DOHH2 (cell line): Measurements from ENCODE around the gene RAE1.

Source experiments
- H3F3A ChIP-seq: fragments of 200-600 bp; sonication (generic), shearing (Covaris generic); 2 replicates; pipeline ENCODE4 v1.6.0; 2016; ENCODE audit warnings: antibody characterized with exemption, mild to moderate bottlenecking; ENCODE audit not compliant: control insufficient read depth, insufficient read depth
- H3K27ac ChIP-seq: fragments of 200-600 bp; sonication (generic); 2 replicates; pipeline ENCODE4 v1.5.1; 2014; ENCODE audit warnings: low read depth, mild to moderate bottlenecking, low read length, moderate library complexity
- H3K27me3 ChIP-seq: fragments of 200-600 bp; sonication (generic); 2 replicates; pipeline ENCODE4 v1.6.1; 2014; ENCODE audit warnings: mild to moderate bottlenecking, low read length, mixed read lengths; ENCODE audit not compliant: control insufficient read depth
- H3K36me3 ChIP-seq: fragments of 200-600 bp; sonication (generic); 2 replicates; pipeline ENCODE4 v1.6.1; 2014; ENCODE audit warnings: mild to moderate bottlenecking, low read length, moderate library complexity, mixed read lengths; ENCODE audit not compliant: control insufficient read depth
- H3K4me1 ChIP-seq: fragments of 200-600 bp; sonication (generic); 2 replicates; pipeline ENCODE4 v1.6.1; 2014; ENCODE audit warnings: mild to moderate bottlenecking, low read length, mixed read lengths; ENCODE audit not compliant: control insufficient read depth
- H3K4me2 ChIP-seq: fragments of 200-600 bp; sonication (generic); 2 replicates; pipeline ENCODE4 v1.6.0; 2014; ENCODE audit warnings: mild to moderate bottlenecking, low read length, moderate library complexity
- H3K4me3 ChIP-seq: fragments of 200-600 bp; sonication (generic); 2 replicates; pipeline ENCODE4 v1.5.1; 2014; ENCODE audit warnings: mild to moderate bottlenecking, low read length, mixed read lengths
- H3K79me2 ChIP-seq: fragments of 200-600 bp; sonication (generic); 2 replicates; pipeline ENCODE4 v1.6.1; 2014; ENCODE audit warnings: mild to moderate bottlenecking, low read length, mixed read lengths; ENCODE audit not compliant: control insufficient read depth
- H3K9me2 ChIP-seq: fragments of 200-600 bp; sonication (generic); replicated peaks from 2 replicates; pipeline ENCODE4 v1.6.1; 2014; ENCODE audit warnings: mild to moderate bottlenecking, low read length, mixed read lengths; ENCODE audit not compliant: control insufficient read depth
- H3K9me3 ChIP-seq: fragments of 200-600 bp; sonication (generic); 2 replicates; pipeline ENCODE4 v1.6.1; 2014; ENCODE audit warnings: antibody characterized with exemption, low read length, mixed read lengths; ENCODE audit not compliant: control insufficient read depth, insufficient read depth
- H4K20me1 ChIP-seq: fragments of 200-600 bp; sonication (generic); 2 replicates; pipeline ENCODE4 v1.6.0; 2014; ENCODE audit warnings: low read depth, mild to moderate bottlenecking, antibody characterized with exemption, low read length, moderate library complexity; ENCODE audit not compliant: control insufficient read depth, insufficient read depth
- CTCF ChIP-seq: fragments of 200-600 bp; sonication (generic); IDR thresholded peaks from one replicate; pipeline ENCODE4 v1.5.1; 2014; ENCODE audit warnings: antibody characterized with exemption, mild to moderate bottlenecking, low read depth, low read length; ENCODE audit not compliant: poor library complexity, severe bottlenecking
- EZH2phosphoT487 ChIP-seq: fragments of 200-600 bp; sonication (generic); IDR thresholded peaks from 2 replicates; pipeline ENCODE4 v1.6.1; 2017; ENCODE audit warnings: borderline replicate concordance, mild to moderate bottlenecking, antibody characterized with exemption, low read length, moderate library complexity, mixed read lengths

Gene RAE1

GRCh38 chr20:57375652-57376230, 24.7 kb downstream of the RAE1 start:
- no peak overlapping the region for H3K27ac ChIP-seq
- no peaks in the 10 kb centered on the region for H3K4me1 ChIP-seq
- peaks cover 89% of the 10 kb centered on the region for H3K36me3 ChIP-seq
- no peak for TF ChIP-seq CTCF
- no peak for TF ChIP-seq EZH2phosphoT487
- no peak overlapping the region for H3K4me2 ChIP-seq
- H3K9me2 ChIP-seq = no peaks in the 10 kb centered on the region
- no peaks in the 10 kb centered on the region for H3K27me3 ChIP-seq
- no peaks in the 10 kb centered on the region; the same call in 1 of the 2 replicates for H3K79me2 ChIP-seq
- no peaks in the 10 kb centered on the region; the same call in 1 of the 2 replicates for H4K20me1 ChIP-seq
- H3K9me3 ChIP-seq = no peaks in the 10 kb centered on the region
- no peak overlapping the region for H3K4me3 ChIP-seq
- H3F3A ChIP-seq = 0 out of 2 replicates have a peak, but pooled peaks cover 2% of the 10 kb centered on the region

GRCh38 chr20:57377350-57377749, 26.3 kb downstream of the RAE1 start:
- no peaks in the 10 kb centered on the region; the same call in 1 of the 2 replicates for H3K79me2 ChIP-seq
- H3K9me3 ChIP-seq = no peaks in the 10 kb centered on the region
- H3F3A ChIP-seq = peaks cover 3% of the 10 kb centered on the region; the same call in 1 of the 2 replicates
- peaks cover 8% of the 10 kb centered on the region for H3K4me1 ChIP-seq
- peaks cover 78% of the 10 kb centered on the region for H3K36me3 ChIP-seq
- no peaks in the 10 kb centered on the region for H3K9me2 ChIP-seq
- no peak overlapping the region for H3K27ac ChIP-seq
- peaks cover 3% of the 10 kb centered on the region; the same call in 1 of the 2 replicates for H4K20me1 ChIP-seq
- H3K27me3 ChIP-seq = no peaks in the 10 kb centered on the region
- no peak overlapping the region for H3K4me3 ChIP-seq
- TF ChIP-seq EZH2phosphoT487 (no peak), CTCF (no peak)
- H3K4me2 ChIP-seq = no peak overlapping the region

- Histone ChIP-seq H3K27me3 (no peaks in the 10 kb centered on the region), H3K9me3 (no peaks in the 10 kb centered on the region), H3K9me2 (no peaks in the 10 kb centered on the region), H3F3A (peaks cover 7% of the 10 kb centered on the region; the same call in 1 of the 2 replicates), H3K79me2 (no peaks in the 10 kb centered on the region; the same call in 1 of the 2 replicates), H3K4me3 (no peak overlapping the region), H3K4me1 (peaks cover 14% of the 10 kb centered on the region), H3K27ac (no peak overlapping the region), H3K36me3 (peaks cover 74% of the 10 kb centered on the region), H4K20me1 (peaks cover 3% of the 10 kb centered on the region; the same call in 1 of the 2 replicates), H3K4me2 (no peak overlapping the region)
- TF ChIP-seq EZH2phosphoT487 (no peak), CTCF (no peak)
These were observed 27.1 kb downstream of the RAE1 start for GRCh38 chr20:57378107-57378506.
